HK-2 (cell line): ENCODE data around the gene SLC24A3.

Experiments used
- DNase-seq: peaks from one replicate; pipeline ENCODE4 v3.0.0-alpha.2; 2018; ENCODE audit not compliant: unreplicated experiment

Gene SLC24A3

GRCh38 chr20:19241440-19241839 is 29.0 kb downstream of the SLC24A3 start:
- DNase-seq, result no peak

GRCh38 chr20:19244291-19244690 is 31.8 kb downstream of the SLC24A3 start:
- DNase-seq, result no peak

- DNase-seq, result no peak
These were observed 36.9 kb downstream of the SLC24A3 start for GRCh38 chr20:19249106-19249879.

GRCh38 chr20:19250346-19250745 is 37.9 kb downstream of the SLC24A3 start:
- no peak for DNase-seq

GRCh38 chr20:19251506-19251905 is 39.1 kb downstream of the SLC24A3 start:
- no peak for DNase-seq

GRCh38 chr20:19251958-19252357 is 39.5 kb downstream of the SLC24A3 start:
- DNase-seq, result no peak

- no peak for DNase-seq
These were observed 40.1 kb downstream of the SLC24A3 start for GRCh38 chr20:19252451-19253120.

GRCh38 chr20:19253316-19253715 is 40.9 kb downstream of the SLC24A3 start:
- no peak for DNase-seq

GRCh38 chr20:19253916-19254820 is 41.7 kb downstream of the SLC24A3 start:
- DNase-seq, result no peak

GRCh38 chr20:19254956-19255355 is 42.5 kb downstream of the SLC24A3 start:
- DNase-seq, result no peak

- no peak for DNase-seq
These were observed 43.6 kb downstream of the SLC24A3 start for GRCh38 chr20:19256085-19256484.

- DNase-seq, result no peak
These were observed 44.6 kb downstream of the SLC24A3 start for GRCh38 chr20:19256906-19257595.

GRCh38 chr20:19257865-19258264 is 45.4 kb downstream of the SLC24A3 start:
- no peak for DNase-seq

GRCh38 chr20:19259141-19259591 is 46.7 kb downstream of the SLC24A3 start:
- DNase-seq, result no peak

- no peak for DNase-seq
These were observed 48.1 kb downstream of the SLC24A3 start for GRCh38 chr20:19260412-19261090.

- no peak for DNase-seq
These were observed 51.7 kb downstream of the SLC24A3 start for GRCh38 chr20:19264191-19264590.

- no peak for DNase-seq
These were observed 53.4 kb downstream of the SLC24A3 start for GRCh38 chr20:19265646-19266374.

GRCh38 chr20:19268426-19268825 is 56.0 kb downstream of the SLC24A3 start:
- DNase-seq, result no peak

GRCh38 chr20:19269737-19270340 is 57.4 kb downstream of the SLC24A3 start:
- DNase-seq, result no peak
